Stimulated activated CD8-positive, alpha-beta memory T cell treated with anti-CD3 and anti-CD28 coated beads, Interleukin-15, amount 100 ng/mL, for 48 hours (primary cell): ENCODE results near the gene BLACAT1.
"Not testable (repeated sequence)": the region's sequence is repeated elsewhere in the genome, so short reads cannot be mapped to it uniquely, and the experiment has no call there.

Experiments
- DNase-seq, 2 donors: peaks; one replicate each; pipeline ENCODE4 v3.0.0-alpha.2; 2020; ENCODE audit warnings: low read depth in 2 of 2

Gene BLACAT1

DNA sequence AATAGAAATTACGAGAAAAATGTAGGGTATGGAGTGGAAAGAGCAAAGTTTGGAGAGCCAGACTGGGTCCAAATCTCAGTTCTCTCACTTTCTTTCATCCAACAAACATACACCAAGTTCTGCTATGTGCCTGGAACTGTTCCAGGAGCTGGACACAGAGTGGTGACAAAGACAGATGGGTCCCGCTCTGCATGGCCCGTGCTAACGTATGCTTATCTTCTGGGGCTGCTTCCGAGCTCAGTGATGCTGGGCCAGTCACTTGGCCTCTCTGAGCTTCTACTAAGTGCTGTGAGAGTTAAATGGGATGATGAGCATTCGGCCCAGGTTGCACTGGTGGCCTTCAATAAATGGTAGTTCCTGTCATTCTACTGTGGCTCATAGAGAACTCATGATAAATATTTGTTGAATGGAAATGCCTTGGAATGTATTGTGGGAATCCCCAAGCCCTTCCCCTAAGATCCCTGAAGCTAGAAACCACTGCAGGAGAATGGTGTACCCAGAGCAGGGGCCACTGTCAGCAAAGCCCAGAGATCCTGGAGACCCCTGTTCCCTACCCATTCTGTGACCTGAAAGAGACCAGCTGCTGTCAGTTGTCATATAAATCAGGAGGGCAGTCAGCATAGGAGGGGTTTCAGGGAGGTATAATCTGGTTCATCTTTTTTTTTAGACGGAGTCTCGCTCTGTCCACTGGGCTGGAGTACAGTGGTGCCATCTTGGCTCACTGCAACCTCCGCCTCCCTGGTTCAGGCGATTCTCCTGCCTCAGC, 37.8 kb downstream of the BLACAT1 start:
- DNase-seq, result no peak

DNA sequence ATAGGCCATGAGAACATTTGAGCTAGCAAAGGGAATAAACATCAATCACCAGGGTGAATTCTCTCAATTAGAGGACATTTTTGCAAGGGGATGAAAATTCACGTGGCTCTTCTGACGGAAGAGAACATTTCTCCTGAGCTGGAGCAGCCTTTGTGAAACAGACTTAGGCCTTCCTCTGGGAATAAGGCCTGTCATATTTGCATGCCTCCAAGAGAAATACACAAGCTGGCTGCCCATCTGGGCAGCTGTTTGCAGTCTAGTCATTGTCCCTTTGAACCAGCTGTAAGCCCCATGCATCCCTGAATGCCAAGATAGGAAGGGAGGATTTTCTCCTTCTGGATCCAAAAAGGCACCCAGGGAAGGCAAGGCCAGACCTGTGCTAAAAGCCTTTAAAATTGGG, 39.5 kb downstream of the BLACAT1 start:
- DNase-seq, result no peak

DNA sequence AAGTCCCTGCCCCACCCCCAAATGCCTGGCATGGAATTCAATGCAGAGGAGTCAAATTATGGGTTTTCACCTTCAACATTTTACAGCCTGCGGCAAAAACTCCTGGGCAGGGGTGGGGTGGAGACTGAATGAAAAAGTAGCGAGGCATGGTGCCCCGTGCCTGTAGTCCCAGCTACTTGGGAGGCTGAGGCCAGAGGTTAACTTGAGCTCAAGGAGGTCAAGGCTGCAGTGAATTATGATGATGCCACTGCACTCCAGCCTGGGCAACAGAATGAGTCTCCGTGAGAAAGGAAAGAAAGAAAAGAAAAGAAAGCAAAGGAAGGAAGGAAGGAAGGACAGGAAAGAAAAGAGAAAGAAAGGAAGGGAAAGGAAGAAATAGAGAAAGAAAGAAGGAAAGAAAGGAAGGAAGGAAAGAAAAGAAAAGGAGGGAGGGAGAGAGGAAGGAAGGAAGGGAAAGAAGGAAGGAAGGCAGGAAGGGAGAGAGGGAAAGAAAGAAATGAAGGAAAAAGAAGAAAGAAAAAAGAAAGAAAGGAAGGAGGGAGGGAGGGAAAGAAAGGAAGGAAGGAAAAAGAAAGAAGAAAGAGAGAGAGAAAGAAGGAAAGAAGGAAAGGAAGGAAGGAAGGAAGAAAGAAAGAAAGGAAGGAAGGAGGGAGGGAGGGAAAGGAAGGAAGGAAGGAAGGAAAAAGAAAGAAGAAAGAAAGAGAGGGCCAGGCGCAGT, 45.1 kb downstream of the BLACAT1 start:
- DNase-seq, result no peak

DNA sequence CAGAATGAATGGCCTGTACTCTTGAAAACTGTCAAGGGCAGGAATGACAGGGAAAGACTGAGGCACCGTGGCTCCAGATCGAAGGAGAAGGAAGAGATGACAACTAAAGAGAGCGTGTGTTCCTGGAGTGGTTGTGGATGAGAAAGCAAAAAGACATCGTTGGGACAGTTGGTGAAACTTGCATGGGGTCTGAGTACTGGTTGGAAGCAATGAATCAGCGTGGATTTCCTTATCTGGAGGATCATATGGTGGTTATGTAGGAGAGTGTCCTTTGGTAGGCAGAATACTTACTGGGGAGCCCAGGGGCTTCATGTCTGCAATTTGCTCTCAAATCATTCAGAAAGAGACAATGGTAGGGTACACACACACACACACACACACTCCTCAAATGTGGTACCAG, 47.9 kb downstream of the BLACAT1 start:
- DNase-seq, result no peak

DNA sequence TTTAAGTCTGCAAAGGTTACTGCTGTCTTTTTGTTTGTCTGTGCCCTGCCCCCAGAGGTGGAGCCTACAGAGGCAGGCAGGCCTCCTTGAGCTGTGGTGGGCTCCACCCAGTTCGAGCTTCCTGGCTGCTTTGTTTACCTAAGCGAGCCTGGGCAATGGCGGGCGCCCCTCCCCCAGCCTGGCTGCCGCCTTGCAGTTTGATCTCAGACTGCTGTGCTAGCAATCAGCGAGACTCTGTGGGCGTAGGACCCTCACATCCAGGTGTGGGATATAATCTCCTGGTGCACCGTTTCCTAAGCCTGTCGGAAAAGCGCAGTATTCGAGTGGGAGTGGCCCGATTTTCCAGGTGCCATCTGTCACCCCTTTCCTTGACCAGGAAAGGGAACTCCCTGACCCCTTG, 49.6 kb downstream of the BLACAT1 start:
- DNase-seq, result not testable (repeated sequence)
